Heart left ventricle (tissue), 16 donors: ENCODE results near the gene BAG1. TPM values are rescaled to one million over a fixed set of nuclear protein-coding genes. Genes with fewer than 3 reads are reported as not detected.

Experiments used
- ATAC-seq, 4 donors: fragments of 200-7000 bp; cut with Tn5 transposase; one replicate each; pipeline ENCODE4 v1.9.1; 2020 to 2022; ENCODE audit warnings: moderate library complexity in 4 of 4, mild to moderate bottlenecking in 3 of 4, moderate number of reproducible peaks in 1 of 4
- DNase-seq, 5 donors: peaks; one replicate each; pipeline ENCODE4 v3.0.0-alpha.2; 2020
- H3K27ac ChIP-seq, 12 donors: fragments of 200-600 bp; sonication (generic) in 4 of 12; one replicate each; pipeline versions ENCODE4 v1.5.0 to v1.8.0; 2016 to 2022; ENCODE audit warnings: mild to moderate bottlenecking in 2 of 12
- H3K27me3 ChIP-seq, 9 donors: fragments of 200-600 bp; sonication (generic) in 2 of 9; one replicate each; pipeline versions ENCODE4 v1.5.1 to v1.8.0; 2016 to 2022; ENCODE audit warnings: mild to moderate bottlenecking in 3 of 9
- H3K36me3 ChIP-seq, 9 donors: fragments of 200-600 bp; sonication (generic) in 2 of 9; one replicate each; pipeline versions ENCODE4 v1.5.0 to v1.8.0; 2018 to 2022; ENCODE audit warnings: mild to moderate bottlenecking in 2 of 9
- H3K4me1 ChIP-seq, 12 donors: fragments of 200-600 bp; sonication (generic) in 4 of 12; one replicate each; pipeline versions ENCODE4 v1.5.0 to v1.8.0; 2016 to 2022; ENCODE audit warnings: mild to moderate bottlenecking in 3 of 12
- H3K4me3 ChIP-seq, 12 donors: fragments of 200-600 bp; sonication (generic) in 4 of 12; one replicate each; pipeline versions ENCODE4 v1.5.0 to v1.8.0; 2017 to 2022; ENCODE audit warnings: mild to moderate bottlenecking in 9 of 12, moderate library complexity in 4 of 12
- H3K9me3 ChIP-seq, 12 donors: fragments of 200-600 bp; sonication (generic) in 4 of 12; one replicate each; pipeline versions ENCODE4 v1.5.0 to v1.8.0; 2016 to 2022; ENCODE audit warnings: mild to moderate bottlenecking in 1 of 12
- POLR2A ChIP-seq, 2 donors: fragments of 450-650 bp; IDR thresholded peaks; one replicate each; pipeline ENCODE4 v1.6.1; 2017; ENCODE audit warnings: antibody characterized with exemption in 2 of 2, mild to moderate bottlenecking in 2 of 2, moderate library complexity in 2 of 2
- WGBS, 4 donors: extraction: QIAGEN DNeasy Blood & Tissue Kit in 2 of 4; methylation state at CpG; one replicate each; pipeline versions ENCODE4 v1.1.5 to v1.1.7; 2013 to 2018; 5-methylcytosine and 5-hydroxymethylcytosine counted together
- intact Hi-C, 10 donors: fragments of 100-400 bp; cut with DNase I; formaldehyde crosslinking; loops; one replicate each; pipeline versions ENCODE4 v1.11.1 to v1.14.2; 2022
- polyA plus RNA-seq, 2 donors: library from polyadenylated mRNA; stranded (reverse); fragments of 200-250 nt; gene quantifications; one replicate each; pipeline ENCODE4 v1.2.3, GENCODE V29; 2013
- total RNA-seq, 9 donors: library from RNA; depleted of rRNA in 2 of 9; stranded (reverse); fragments of >200 nt in 2 of 9; fragmentation: NEBNext Ultra II Directional in 3 of 9; extraction: Animal tissue kit (Norgen Biotek cat#: 25700) in 3 of 9; gene quantifications; one replicate each; pipeline versions ENCODE4 v1.1.0 to v1.2.4, GENCODE V29; 2016 to 2023
- TF ChIP-seq, protein P1 (sequence below), 12 donors: fragments of 200-600 bp; sonication (generic) in 4 of 12; IDR thresholded peaks; one replicate each; pipeline versions ENCODE4 v1.5.0 to v1.8.0; 2018 to 2022; ENCODE audit warnings: antibody characterized with exemption in 12 of 12, mild to moderate bottlenecking in 5 of 12
- donor health status: ischemic (EF 13 %, LVEDD 7.1; RV severe dilation, severe dysfunction).
- donor health status: healthy with polysubstance abuse.
- donor health status: DM: no; HTN: yes; CAD: no.
- donor health status: DM: no; HTN: no; CAD: no.
- donor health status: ischemic (EF 25% LVEDD 6.9; RV normal size, moderate dysfunction).
- donor health status: ischemic (EF 25% LVEDD 5.7; RV mildly dilated, moderate dysfunction).
- donor health status: healthy.
- donor health status: DM: yes; HTN: yes; CAD: no.
- donor health status: ischemic (EF 35%, LVEDD 5.7; RV mildly dilated, moderate dysfunction).
- donor health status: nonischemic (EF 11% LVEDD 7.7; RV severe dilation, severe dysfunction).
- donor health status: DM: yes; HTN: yes; CAD: no.
- donor health status: PGD.
- donor health status: ischemic (EF 29% LVEDD 5.4; RV normal size, mild dysfunction).
- donor health status: nonischemic (EF 23%, LVEDD 6.1; RV moderate dilation, normal function).

The BAG1 gene
- total and polyA plus RNA-seq, 11 donors, result 71.0 to 144 (median 112) TPM

DNA sequence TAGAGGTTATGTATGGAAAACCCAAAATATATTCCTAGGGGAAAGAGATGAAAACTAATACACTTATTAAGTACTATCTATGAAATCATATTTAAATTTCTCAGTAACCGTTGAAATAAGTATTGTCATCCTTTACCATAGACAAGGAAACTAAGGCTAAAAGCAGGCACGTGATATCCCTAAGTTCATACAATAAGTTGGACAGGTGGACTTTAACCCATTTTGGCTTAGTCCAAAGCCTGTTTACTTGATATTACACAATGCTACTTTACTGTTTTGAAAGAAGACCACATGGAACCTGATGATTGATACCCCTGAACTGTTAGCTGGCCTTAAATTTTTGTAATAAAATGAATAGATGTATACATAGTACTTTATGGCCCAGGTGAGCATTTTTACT, 29.3 kb upstream of the BAG1 start:
- DNase-seq (no peak), ATAC-seq (no peak)
- no peak overlapping the region for H3K4me3 ChIP-seq
- no peaks in the 10 kb centered on the region for H3K27me3 ChIP-seq
- no peak overlapping the region for H3K27ac ChIP-seq
- no peak for TF ChIP-seq POLR2A (IDR thresholded peaks at IDR 0.05)
- TF ChIP-seq, protein P1, sequence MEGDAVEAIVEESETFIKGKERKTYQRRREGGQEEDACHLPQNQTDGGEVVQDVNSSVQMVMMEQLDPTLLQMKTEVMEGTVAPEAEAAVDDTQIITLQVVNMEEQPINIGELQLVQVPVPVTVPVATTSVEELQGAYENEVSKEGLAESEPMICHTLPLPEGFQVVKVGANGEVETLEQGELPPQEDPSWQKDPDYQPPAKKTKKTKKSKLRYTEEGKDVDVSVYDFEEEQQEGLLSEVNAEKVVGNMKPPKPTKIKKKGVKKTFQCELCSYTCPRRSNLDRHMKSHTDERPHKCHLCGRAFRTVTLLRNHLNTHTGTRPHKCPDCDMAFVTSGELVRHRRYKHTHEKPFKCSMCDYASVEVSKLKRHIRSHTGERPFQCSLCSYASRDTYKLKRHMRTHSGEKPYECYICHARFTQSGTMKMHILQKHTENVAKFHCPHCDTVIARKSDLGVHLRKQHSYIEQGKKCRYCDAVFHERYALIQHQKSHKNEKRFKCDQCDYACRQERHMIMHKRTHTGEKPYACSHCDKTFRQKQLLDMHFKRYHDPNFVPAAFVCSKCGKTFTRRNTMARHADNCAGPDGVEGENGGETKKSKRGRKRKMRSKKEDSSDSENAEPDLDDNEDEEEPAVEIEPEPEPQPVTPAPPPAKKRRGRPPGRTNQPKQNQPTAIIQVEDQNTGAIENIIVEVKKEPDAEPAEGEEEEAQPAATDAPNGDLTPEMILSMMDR (IDR thresholded peaks at IDR 0.05), result no peak
- intact Hi-C loops, result loop anchor here in 3 of 10 donors (5.0 to 10.0 kb wide), 3 partner anchors 34 to 431 kb away; no protein-coding TSS in a partner anchor
- 83 to 86% (median 84%) methylated on average over 2 of the region's 2 CpGs for WGBS, 4 donors
- no peaks in the 10 kb centered on the region for H3K9me3 ChIP-seq
- H3K36me3 ChIP-seq, result peaks cover 0 to 70% (median 54%) of the 10 kb centered on the region in 9 donors
- peaks cover 17 to 78% (median 55%) of the 10 kb centered on the region in 12 donors for H3K4me1 ChIP-seq

DNA sequence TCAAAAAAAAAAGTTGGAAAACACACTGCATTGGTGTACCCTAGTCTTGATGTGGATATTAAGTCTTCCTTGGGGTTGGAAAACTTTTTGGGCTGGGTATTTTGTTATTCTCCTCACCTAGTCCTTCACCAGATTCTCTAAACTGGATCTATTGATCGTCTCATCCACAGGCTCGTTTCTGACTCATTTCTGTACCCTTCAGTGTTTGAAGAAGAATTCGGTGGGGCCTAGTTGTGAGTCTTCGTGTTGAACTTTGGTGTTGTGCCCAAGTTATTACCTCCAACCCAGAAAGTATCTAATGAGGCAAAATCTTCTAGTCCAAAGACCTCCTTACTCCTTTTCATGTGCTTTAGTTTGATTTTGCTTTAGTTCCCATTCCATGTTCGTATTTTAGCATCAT, 27.4 kb upstream of the BAG1 start:
- Histone ChIP-seq H3K27ac (peak overlapping the region in 2 of 12 donors; percentile 97 to 98), H3K4me1 (peaks cover 11 to 69% (median 42%) of the 10 kb centered on the region in 12 donors), H3K27me3 (no peaks in the 10 kb centered on the region), H3K36me3 (peaks cover 0 to 53% (median 36%) of the 10 kb centered on the region in 9 donors), H3K4me3 (peak overlapping the region in 2 of 12 donors; percentile 80 to 86), H3K9me3 (no peaks in the 10 kb centered on the region)
- 85 to 89% (median 87%) methylated on average over 5 of the region's 5 CpGs for WGBS, 4 donors
- intact Hi-C loops, result loop anchor here in 3 of 10 donors (5.0 to 10.0 kb wide), 3 partner anchors 35 to 433 kb away; no protein-coding TSS in a partner anchor
- ATAC-seq (no peak), DNase-seq (no peak)
- TF ChIP-seq POLR2A (IDR thresholded peaks at IDR 0.05), result no peak
- TF ChIP-seq, protein P1 (IDR thresholded peaks at IDR 0.05), result no peak

DNA sequence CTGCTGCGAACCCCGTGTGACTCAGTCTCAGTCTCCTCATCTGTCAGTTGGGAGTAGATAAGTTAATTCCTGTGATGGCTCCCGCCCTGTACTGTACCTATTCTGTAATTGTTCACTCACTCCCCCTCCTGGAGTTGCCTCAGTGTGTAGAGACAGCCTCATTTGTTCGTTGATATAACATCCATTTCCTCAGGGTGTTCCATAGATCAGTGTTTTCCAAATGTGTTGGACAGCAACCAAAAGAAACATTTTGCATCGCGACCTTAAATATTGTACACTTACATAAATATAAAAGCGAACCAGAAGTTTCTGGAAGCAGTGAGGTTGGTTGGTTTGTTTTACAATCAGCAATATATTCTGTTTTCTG, 26.5 kb upstream of the BAG1 start:
- H3K27ac ChIP-seq, result peak overlapping the region; percentile 94 to 100 (median 98)
- no peaks in the 10 kb centered on the region for H3K9me3 ChIP-seq
- H3K36me3 ChIP-seq, result peaks cover 0 to 49% (median 31%) of the 10 kb centered on the region in 9 donors
- H3K4me3 ChIP-seq, result peak overlapping the region; percentile 56 to 94 (median 78)
- no peaks in the 10 kb centered on the region for H3K27me3 ChIP-seq
- DNase-seq, result no peak
- ATAC-seq, result no peak
- 7 to 15% (median 14%) methylated on average over 7 of the region's 7 CpGs for whole genome bisulfite sequencing, 4 donors
- intact Hi-C loops, result loop anchor here in 3 of 10 donors (5.0 to 10.0 kb wide), 3 partner anchors 36 to 434 kb away; no protein-coding TSS in a partner anchor
- peaks cover 9 to 64% (median 36%) of the 10 kb centered on the region in 12 donors for H3K4me1 ChIP-seq
- TF ChIP-seq POLR2A (IDR thresholded peaks at IDR 0.05), result no peak
- TF ChIP-seq, protein P1 (IDR thresholded peaks at IDR 0.05), result no peak

DNA sequence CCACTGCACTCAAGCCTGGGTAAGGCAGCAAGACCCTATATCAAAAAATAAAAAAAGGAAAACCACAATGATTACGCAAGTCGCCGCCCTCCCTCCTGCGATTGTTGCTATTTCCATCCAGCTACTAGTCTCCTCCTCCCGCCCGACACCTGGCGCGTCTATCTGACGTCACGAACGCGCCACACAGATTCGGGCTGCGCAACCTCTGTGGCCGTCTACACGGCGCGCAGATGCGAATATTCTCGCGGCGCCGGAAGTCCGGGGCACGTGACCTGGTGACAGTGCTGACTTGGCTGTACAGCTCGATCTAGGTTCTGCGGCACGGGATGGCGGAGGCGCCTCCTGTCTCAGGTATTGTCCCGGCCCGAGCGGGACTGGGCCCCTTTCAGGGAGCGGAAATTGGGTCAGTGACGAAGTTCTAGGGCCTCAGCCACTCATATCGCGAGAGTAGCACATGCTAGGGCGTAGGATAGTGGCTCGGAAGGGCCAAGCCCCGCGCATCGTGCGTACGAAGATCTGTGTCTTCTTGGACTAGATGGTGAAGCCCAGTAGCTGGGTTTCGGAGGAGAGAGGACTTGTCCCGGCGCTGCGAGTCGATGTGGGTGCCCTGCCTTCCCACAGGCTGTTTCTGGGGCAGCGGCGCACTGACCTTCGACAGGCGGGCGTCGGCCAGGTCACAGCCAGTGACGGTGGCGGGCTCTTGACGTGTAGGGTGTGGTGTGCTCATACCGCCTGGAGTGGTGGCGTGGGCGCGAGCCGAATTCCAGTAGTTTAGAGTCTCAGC, 25.9 kb upstream of the BAG1 start, which contains the start of gene NFX1:
Gene NFX1, plus strand, starts transcription at position 270 of the 784 bp plus-strand sequence. Its CDS starts 57 bp downstream, at position 327.
- Histone ChIP-seq H3K27me3 (no peaks in the 10 kb centered on the region), H3K4me1 (peaks cover 9 to 58% (median 34%) of the 10 kb centered on the region in 12 donors), H3K4me3 (peak within 1 kb of the TSS; percentile 56 to 94 (median 78)), H3K27ac (peak within 1 kb of the TSS; percentile 94 to 100 (median 98)), H3K36me3 (peaks cover 0 to 48% (median 31%) of the 10 kb centered on the region in 9 donors), H3K9me3 (no peaks in the 10 kb centered on the region)
- DNase-seq (peak; percentile 98 to 99 (median 98)), ATAC-seq (peak; percentile 91 to 96 (median 94))
- 0 to 1% (median 0%) methylated on average over 37 to 63 of the region's 63 CpGs for WGBS, 4 donors
- TF ChIP-seq POLR2A (IDR thresholded peaks at IDR 0.05), result peak; percentile 36 to 90
- TF ChIP-seq, protein P1 (IDR thresholded peaks at IDR 0.05), result no peak
- intact Hi-C loops, result loop anchor here in 4 of 10 donors (1.0 to 10.0 kb wide), 5 partner anchors 26 to 434 kb away; partner anchors contain the start of gene BAG1 (in 1 of the 4)
